ENCODE measurements around the gene INTS11.

- TF ChIP-seq CTCF (IDR thresholded peaks at IDR 0.05) (no peak), EZH2 (IDR thresholded peaks at IDR 0.05; ENCODE audit: borderline replicate concordance, insufficient read depth, low read depth, low read length, poor library complexity, severe bottlenecking) (no peak)
Observed at GRCh38 chr1:1371364-1371745, 46.9 kb upstream of the INTS11 start.
